ENCODE data around the gene ORAI2. TPM values are rescaled to one million over a fixed set of nuclear protein-coding genes. Genes with fewer than 3 reads are reported as not detected.

Gene ORAI2
- total RNA-seq, 1 donor from 2014 or later: 39.3 TPM

- peak; percentile 19 for TF ChIP-seq CTCF (IDR thresholded peaks at IDR 0.05; ENCODE audit: unreplicated experiment)
- Mint-ChIP-seq H3K27me3 (ENCODE audit: unreplicated experiment) (peaks cover 12% of the 10 kb centered on the region), H3K36me3 (ENCODE audit: low read depth, unreplicated experiment) (peaks cover 15% of the 10 kb centered on the region), H3K4me1 (ENCODE audit: unreplicated experiment) (peaks cover 14% of the 10 kb centered on the region), H3K4me3 (ENCODE audit: unreplicated experiment) (peak within 1 kb of the TSS; percentile 98), H3K27ac (ENCODE audit: unreplicated experiment) (peak within 1 kb of the TSS; percentile 36), H3K9me3 (ENCODE audit: unreplicated experiment) (no peaks in the 10 kb centered on the region)
- peak; percentile 93 for DNase-seq (ENCODE audit: low spot score)
These were observed 31.4 kb downstream of the ORAI2 start, which contains the start of the genes ALKBH4 and LRWD1 for GRCh38 chr7:102464577-102465280. Gene ALKBH4 (minus strand): TSS chr7:102464863. CDS start chr7:102464836, 27 bp downstream. Gene LRWD1 (plus strand): TSS chr7:102464984. CDS start chr7:102465081, 97 bp downstream.

- H3K27me3 Mint-ChIP-seq (ENCODE audit: unreplicated experiment): peaks cover 16% of the 10 kb centered on the region
- peak overlapping the region; percentile 87 for H3K4me3 Mint-ChIP-seq (ENCODE audit: unreplicated experiment)
- TF ChIP-seq CTCF (IDR thresholded peaks at IDR 0.05; ENCODE audit: unreplicated experiment): no peak
- H3K27ac Mint-ChIP-seq (ENCODE audit: unreplicated experiment): no peak overlapping the region
- no peaks in the 10 kb centered on the region for H3K9me3 Mint-ChIP-seq (ENCODE audit: unreplicated experiment)
- peaks cover 14% of the 10 kb centered on the region for H3K36me3 Mint-ChIP-seq (ENCODE audit: low read depth, unreplicated experiment)
- peaks cover 14% of the 10 kb centered on the region for H3K4me1 Mint-ChIP-seq (ENCODE audit: unreplicated experiment)
- no peak for DNase-seq (ENCODE audit: low spot score)
These were observed 32.7 kb downstream of the ORAI2 start for GRCh38 chr7:102466097-102466496.

GRCh38 chr7:102467581-102468477 lies 34.5 kb downstream of the ORAI2 start:
- Mint-ChIP-seq H3K27ac (ENCODE audit: unreplicated experiment) (no peak overlapping the region), H3K27me3 (ENCODE audit: unreplicated experiment) (peaks cover 13% of the 10 kb centered on the region), H3K9me3 (ENCODE audit: unreplicated experiment) (no peaks in the 10 kb centered on the region), H3K4me1 (ENCODE audit: unreplicated experiment) (peaks cover 14% of the 10 kb centered on the region), H3K4me3 (ENCODE audit: unreplicated experiment) (no peak overlapping the region), H3K36me3 (ENCODE audit: low read depth, unreplicated experiment) (peaks cover 15% of the 10 kb centered on the region)
- no peak for DNase-seq (ENCODE audit: low spot score)
- no peak for TF ChIP-seq CTCF (IDR thresholded peaks at IDR 0.05; ENCODE audit: unreplicated experiment)

GRCh38 chr7:102468478-102469350 lies 35.3 kb downstream of the ORAI2 start:
- H3K27me3 Mint-ChIP-seq (ENCODE audit: unreplicated experiment): peaks cover 13% of the 10 kb centered on the region
- peaks cover 11% of the 10 kb centered on the region for H3K4me1 Mint-ChIP-seq (ENCODE audit: unreplicated experiment)
- H3K9me3 Mint-ChIP-seq (ENCODE audit: unreplicated experiment): no peaks in the 10 kb centered on the region
- no peak overlapping the region for H3K4me3 Mint-ChIP-seq (ENCODE audit: unreplicated experiment)
- no peak overlapping the region for H3K27ac Mint-ChIP-seq (ENCODE audit: unreplicated experiment)
- no peak for DNase-seq (ENCODE audit: low spot score)
- H3K36me3 Mint-ChIP-seq (ENCODE audit: low read depth, unreplicated experiment): peaks cover 15% of the 10 kb centered on the region
- TF ChIP-seq CTCF (IDR thresholded peaks at IDR 0.05; ENCODE audit: unreplicated experiment): no peak

Data from endothelial cell (in vitro differentiated cells).